ENCODE data around the gene CPTP.
A peak's percentile ranks its signal among the peaks of the same experiment; 100 is the strongest.

CPTP gene

DNA sequence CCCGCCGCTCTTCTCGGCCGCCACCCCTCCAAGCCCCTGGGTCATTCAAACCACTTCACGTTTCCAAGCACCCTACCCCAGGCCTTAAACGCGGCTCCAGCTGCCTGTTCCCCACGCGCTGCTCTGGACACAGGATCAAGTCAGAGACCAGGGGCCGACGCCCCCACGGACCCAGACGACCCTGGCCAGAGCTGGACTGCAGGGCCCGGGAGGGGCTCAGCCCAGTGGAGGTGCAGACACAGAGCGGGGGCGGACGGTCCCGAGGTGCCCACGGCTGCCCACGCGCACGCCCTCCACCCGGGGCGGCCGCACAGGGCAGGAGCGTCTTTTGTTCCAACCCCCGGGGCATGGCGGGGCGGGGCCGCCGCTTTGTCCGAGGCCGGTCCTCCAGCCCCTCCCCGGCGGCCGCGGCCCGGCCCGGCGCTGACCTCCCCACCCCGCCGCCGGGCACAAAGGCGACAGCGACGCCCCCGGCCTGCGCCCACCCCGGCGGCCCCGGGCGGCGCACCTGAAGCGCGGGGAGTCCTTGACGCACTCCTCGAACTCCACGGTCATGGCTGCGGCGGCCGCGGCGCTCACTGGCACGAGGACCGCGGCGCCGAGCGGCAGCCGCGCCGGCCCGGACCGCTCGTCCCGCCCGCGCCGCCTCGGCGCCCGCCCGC lies 17.2 kb upstream of the CPTP start:
- no peak for DNase-seq

- peak; percentile 99 for DNase-seq
Measured at GRCh38 chr1:1307923-1308755, 16.5 kb upstream of the CPTP start, which contains the start of the genes ACAP3 and PUSL1. ACAP3 (minus strand) TSS chr1:1307930; CDS start chr1:1307815, 115 bp downstream. PUSL1 (plus strand) TSS chr1:1308597; CDS start chr1:1308644, 47 bp downstream.

GRCh38 chr1:1308756-1309250 lies 15.8 kb upstream of the CPTP start:
- no peak for DNase-seq

DNA sequence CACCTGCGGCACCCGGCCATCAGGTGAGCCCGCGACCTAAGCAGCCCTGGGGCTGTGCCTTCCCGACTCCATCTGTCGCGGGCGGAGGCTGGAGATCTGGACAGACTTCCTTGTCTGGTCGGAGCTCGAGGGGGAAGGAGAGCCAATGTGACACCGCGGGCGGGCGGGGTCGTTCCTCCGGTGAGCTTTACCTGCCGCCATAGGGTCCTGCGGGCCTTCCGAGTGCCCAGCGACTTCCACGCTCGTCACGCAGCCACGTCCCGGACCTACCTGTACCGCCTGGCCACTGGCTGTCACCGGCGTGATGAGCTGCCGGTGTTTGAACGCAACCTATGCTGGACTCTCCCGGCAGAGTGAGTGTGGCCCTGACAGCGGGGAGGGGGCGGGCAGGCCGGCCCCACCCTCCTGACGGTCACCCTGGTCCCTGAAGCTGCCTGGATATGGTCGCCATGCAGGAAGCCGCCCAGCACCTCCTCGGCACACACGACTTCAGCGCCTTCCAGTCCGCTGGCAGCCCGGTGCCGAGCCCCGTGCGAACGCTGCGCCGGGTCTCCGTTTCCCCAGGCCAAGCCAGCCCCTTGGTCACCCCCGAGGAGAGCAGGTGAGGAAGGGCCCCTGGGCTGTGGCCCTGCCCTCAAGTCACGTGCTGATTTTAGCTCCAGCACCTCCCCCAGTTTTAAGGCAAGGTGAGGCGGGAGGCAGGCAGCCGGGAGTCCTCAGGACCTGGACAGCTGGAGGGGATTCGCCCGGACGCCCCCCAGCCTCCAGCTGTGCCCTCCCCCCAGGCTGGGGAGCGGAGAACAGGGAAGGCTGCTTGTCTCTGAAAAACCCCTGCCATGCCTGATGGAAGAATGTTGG lies 15.1 kb upstream of the CPTP start:
- peak; percentile 65 for DNase-seq

- no peak for DNase-seq
Measured at GRCh38 chr1:1310109-1310385, 14.6 kb upstream of the CPTP start.

DNA sequence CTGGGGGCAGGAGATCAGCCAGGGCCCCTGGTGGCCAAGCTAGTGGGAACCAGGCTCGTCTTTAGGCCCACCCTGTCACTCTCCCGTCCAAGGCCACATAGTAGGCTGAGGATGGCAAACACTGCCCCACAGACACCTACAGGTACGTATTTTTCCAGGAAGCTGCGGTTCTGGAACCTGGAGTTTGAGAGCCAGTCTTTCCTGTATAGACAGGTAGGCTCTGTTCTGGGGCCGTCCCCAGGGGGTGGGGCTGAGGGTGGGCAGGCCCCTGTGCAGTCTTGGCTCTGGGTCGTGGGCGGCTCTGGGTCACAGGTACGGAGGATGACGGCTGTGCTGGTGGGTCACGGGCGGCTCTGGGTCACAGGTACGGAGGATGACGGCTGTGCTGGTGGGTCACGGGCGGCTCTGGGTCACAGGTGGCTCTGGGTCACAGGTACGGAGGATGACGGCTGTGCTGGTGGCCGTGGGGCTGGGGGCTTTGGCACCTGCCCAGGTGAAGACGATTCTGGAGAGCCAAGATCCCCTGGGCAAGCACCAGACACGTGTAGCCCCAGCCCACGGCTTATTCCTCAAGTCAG lies 14.0 kb upstream of the CPTP start:
- DNase-seq = no peak

DNA sequence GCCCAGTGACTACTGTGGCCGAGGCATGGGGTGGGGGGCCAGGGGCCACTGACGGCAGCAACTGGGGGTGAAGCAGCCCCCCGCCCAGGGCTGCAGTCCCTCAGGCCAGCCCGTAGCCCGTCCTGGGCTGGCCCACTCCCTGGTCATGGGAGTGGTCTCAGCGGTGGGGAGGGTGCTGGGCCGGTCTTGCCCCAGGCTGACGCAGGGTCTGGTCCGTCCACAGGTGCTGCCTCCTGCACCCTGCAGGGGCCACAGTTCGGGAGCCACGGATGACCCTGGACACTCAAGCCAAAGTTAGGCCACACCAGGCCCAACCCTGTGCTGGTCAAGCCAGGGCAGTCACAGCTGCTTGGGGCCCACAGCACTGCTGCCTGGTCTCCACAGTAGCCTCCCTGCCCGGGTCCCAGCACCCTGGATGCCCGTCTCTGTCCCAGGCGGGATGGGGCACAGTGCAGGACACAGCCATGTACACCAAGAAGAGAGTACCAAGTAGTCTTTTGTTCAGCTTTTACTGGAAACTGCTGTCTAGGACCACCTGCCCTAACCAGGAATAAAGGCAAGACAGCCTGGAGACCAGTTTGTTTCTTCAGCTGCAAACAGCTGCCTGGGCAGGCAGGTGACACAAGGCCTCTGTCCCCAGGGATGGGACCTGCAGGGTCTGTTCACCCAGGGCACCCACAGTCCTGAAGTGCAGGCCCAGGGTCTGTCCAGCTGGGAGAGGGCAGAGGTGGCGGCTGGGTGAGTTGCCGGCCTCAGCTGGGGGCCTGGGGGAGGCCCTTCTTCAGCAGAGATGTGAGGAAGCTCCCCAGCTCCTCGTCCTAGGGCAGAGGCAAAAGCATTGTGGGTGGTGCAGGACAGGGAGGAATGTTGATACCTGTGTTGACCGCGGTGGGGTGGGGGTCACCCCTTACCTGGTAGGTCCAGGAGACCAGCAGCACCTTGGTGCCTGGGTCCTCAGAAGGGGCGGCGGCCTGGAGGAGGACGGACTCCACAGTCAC lies 13.2 kb upstream of the CPTP start:
- no peak for DNase-seq

- DNase-seq = no peak
Measured at GRCh38 chr1:1312450-1313314, 11.9 kb upstream of the CPTP start.

GRCh38 chr1:1313500-1314236 lies 10.9 kb upstream of the CPTP start:
- no peak for DNase-seq

DNA sequence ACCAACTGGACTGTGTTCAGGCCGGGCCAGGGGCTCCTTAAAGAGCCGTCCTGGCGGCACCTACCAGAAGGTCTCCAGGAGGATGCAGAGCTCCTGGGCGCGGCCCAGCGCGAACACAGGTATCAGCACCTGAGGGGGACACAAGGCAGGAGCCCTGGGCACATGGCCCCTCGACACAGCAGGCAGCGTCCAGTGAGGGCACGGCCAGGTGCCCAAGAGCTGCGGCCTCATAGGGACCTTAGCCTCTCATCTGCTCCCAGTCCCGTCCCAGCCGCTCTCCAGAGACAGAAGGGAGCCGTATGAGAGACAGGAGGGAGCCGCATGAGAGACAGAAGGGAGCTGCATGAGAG lies 10.4 kb upstream of the CPTP start:
- DNase-seq = no peak

- DNase-seq = no peak
Measured at GRCh38 chr1:1314678-1315335, 9.8 kb upstream of the CPTP start.

GRCh38 chr1:1315435-1315954 lies 9.1 kb upstream of the CPTP start:
- peak; percentile 92 for DNase-seq

DNA sequence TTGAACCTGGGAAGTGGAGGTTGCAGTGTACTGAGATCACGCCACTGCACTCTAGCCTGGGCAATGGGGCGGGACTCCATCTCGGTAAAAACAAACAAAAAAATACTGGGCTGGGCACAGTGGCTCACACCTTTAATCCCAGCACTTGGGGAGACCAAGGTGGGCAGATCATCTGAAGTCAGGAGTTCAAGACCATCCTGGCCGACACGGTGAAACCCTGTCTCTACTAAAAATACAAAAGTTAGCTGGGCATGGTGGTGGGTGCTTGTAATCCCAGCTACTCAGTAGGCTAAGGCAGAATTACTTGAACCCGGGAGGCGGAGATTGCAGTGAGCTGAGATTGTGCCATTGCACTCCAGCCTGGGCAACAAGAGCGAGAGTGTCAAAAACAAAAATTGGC lies 8.4 kb upstream of the CPTP start:
- DNase-seq = peak; percentile 66

DNA sequence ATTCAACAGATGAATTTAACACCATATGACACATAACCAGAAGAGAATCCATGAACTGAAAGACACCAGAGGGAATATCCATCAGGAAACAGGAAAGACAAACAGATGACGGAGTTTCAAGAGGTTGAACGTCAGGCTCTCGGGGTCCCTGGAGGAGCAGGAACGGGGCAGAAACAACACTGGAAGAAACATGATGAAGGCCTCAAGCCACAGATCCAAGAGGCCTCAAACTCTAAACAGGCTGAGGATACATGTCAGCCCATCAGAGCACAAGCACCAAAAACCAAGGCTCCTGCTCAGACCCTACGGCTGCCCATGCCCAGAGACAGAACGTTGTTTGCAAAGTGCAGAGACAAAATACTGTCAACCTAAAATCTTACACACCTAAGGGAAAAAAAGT lies 7.2 kb upstream of the CPTP start:
- no peak for DNase-seq

DNA sequence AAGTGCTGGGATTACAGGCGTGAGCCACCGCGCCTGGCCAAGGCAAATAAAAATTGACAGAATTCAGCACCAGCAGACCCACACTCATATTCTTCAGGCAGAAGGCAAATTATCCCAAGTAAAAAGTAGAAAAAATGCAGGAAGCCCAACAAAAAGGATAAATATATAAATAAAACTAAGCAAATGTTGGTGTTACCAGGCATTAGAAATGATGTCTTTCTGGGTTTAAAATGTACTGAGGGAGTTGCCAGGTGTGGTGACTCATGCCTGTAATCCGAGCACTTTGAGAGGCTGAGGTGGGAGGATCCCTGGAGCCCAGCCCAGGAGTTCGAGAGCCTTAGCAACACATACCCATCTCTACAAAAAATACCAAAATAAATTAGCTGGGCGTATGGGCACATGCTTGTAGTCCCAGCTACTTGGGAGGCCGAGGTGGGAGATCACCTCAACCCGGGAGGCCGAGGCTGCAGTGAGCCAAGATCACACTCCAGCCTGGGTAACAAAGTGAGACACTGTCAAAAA lies 6.4 kb upstream of the CPTP start:
- peak; percentile 98 for DNase-seq

DNA sequence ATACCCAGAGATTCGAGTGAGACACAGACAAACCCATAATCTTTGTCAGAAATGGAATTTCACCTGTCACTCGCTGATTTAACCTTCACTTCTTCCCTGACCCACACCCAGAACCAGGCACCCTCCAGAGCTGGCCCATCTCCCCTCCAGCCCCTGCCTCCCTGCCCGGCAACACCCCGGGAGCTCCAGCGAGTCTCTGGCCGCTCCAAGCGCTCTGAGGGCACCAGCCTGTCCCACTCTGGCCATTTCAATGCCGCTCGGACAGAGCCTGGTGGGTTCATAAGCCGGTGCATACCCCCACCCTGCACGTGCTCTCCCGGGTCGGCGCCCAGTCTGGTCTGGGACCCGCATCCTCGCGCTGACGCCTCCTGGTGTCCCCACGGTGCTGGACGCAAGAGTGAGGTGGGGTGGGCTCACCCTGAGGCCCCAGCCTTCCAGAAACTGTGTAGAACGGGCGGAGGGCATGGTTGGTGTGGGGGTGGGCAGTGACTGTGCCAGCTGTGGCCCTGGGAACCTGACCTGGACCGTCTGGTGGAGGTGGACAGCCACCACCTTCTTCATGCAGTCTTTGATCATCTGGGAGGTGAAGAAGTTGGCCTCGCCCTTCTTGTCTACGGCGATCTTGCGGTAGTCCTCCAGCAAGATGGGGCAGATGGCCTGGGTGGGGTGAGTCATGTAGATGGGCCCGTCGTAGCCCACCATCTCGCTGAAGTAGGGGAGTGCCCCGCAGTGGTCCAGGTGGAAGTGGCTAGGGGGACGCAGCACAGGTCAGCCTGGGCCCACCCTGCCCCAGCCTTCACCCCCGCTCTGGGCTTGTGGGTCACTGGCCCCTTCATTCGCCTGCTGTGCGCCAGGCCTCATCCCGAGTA lies 5.6 kb upstream of the CPTP start:
- DNase-seq = no peak

DNA sequence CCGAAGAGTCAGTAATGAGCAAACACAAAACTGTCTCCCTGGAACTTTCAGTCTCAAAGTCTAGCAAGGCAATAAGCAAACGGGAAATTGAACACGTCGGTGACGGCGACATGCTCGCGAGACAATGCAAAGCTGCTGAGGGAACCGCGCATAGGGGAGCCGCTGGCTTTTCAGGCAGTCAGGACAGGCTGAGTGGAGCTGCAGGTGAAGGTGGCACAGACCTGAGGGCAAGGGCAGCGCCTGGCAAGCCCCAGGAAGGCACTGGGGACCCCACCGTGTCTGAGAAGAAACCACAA lies 5.0 kb upstream of the CPTP start:
- DNase-seq = no peak
